H1 (cell line): ENCODE measurements around the gene SIK3. TPM values are rescaled to one million over a fixed set of nuclear protein-coding genes. Genes with fewer than 3 reads are reported as not detected.

Source experiments
- CTCF ChIA-PET: fragments of 300-600 bp; sonication (Branson Sonifier 250); formaldehyde crosslinking; loops from one replicate; lab custom pipeline; 2021; ENCODE audit not compliant: partially characterized antibody; lab: Charles Lee
- POLR2A ChIA-PET: fragments of 300-600 bp; sonication (Branson Sonifier 250); formaldehyde crosslinking; loops from one replicate; lab custom pipeline; 2021; ENCODE audit warnings: inconsistent platforms; ENCODE audit not compliant: partially characterized antibody; lab: Charles Lee
- DNase-seq, 2 experiments: peaks; one replicate each; pipeline versions ENCODE4 v3.0.0 to v3.0.0-alpha.2; 2010 to 2022; ENCODE audit warnings: low spot score in 2 of 2, low read depth in 1 of 2, mixed read lengths in 1 of 2
- FAIRE-seq: peaks from 2 replicates; lab custom pipeline; 2011; peaks lifted over from hg19 to GRCh38; lab: Jason Lieb, UNC
- H2AFZ ChIP-seq: 2 replicates; pipeline ENCODE4 v1.8.1; 2012; ENCODE audit warnings: low read length, inconsistent platforms
- H2AK5ac ChIP-seq: 2 replicates; pipeline ENCODE4 v1.6.1; 2013; ENCODE audit warnings: low read depth, low read length
- H2BK120ac ChIP-seq: replicated peaks from 2 replicates; pipeline ENCODE3; 2013; ENCODE audit warnings: low read depth, low read length, inconsistent platforms
- H2BK12ac ChIP-seq: 2 replicates; pipeline ENCODE4 v1.6.1; 2013; ENCODE audit warnings: low read depth, low read length
- H2BK15ac ChIP-seq: 2 replicates; pipeline ENCODE4 v1.6.1; 2013; ENCODE audit warnings: low read length
- H2BK20ac ChIP-seq: 2 replicates; pipeline ENCODE4 v1.6.1; 2013; ENCODE audit warnings: low read length
- H2BK5ac ChIP-seq: 2 replicates; pipeline ENCODE4 v1.6.1; 2013; ENCODE audit warnings: low read depth, low read length
- H3K14ac ChIP-seq: 2 replicates; pipeline ENCODE4 v1.6.1; 2013; ENCODE audit warnings: inconsistent platforms; ENCODE audit not compliant: insufficient read length
- H3K18ac ChIP-seq: 2 replicates; pipeline ENCODE4 v1.6.1; 2013; ENCODE audit warnings: low read length; ENCODE audit errors: extremely low read depth
- H3K23ac ChIP-seq: 2 replicates; pipeline ENCODE4 v1.6.1; 2013; ENCODE audit warnings: inconsistent platforms; ENCODE audit not compliant: insufficient read length
- H3K23me2 ChIP-seq: 2 replicates; pipeline ENCODE4 v1.6.1; 2013; ENCODE audit warnings: low read depth, low read length
- H3K27ac ChIP-seq: 2 replicates; pipeline ENCODE4 v1.6.1; 2011; ENCODE audit warnings: low read depth, low read length, inconsistent platforms
- H3K27me3 ChIP-seq, 4 experiments: replicated peaks in 1 of 4; 1 replicate in 1 of 4; 2 replicates in 3 of 4; pipeline versions ENCODE4 v1.6.1 to v1.8.1; 2011 to 2013; ENCODE audit warnings: low read length in 3 of 4, mild to moderate bottlenecking in 3 of 4, inconsistent platforms in 2 of 4, mixed read lengths in 2 of 4, moderate library complexity in 1 of 4; ENCODE audit not compliant: control insufficient read depth in 3 of 4, insufficient read depth in 3 of 4; ENCODE audit errors: extremely low read depth in 1 of 4
- H3K36me3 ChIP-seq, 4 experiments: 2 replicates each; pipeline versions ENCODE4 v1.6.1 to v1.8.1; 2011 to 2013; ENCODE audit warnings: mild to moderate bottlenecking in 4 of 4, low read length in 3 of 4, moderate library complexity in 2 of 4, control low read depth in 1 of 4, inconsistent platforms in 1 of 4; ENCODE audit not compliant: insufficient read depth in 4 of 4, control insufficient read depth in 2 of 4
- H3K4ac ChIP-seq: replicated peaks from 2 replicates; pipeline ENCODE3; 2013; ENCODE audit warnings: low read length, low read depth, mixed read lengths, inconsistent platforms; ENCODE audit not compliant: insufficient read length
- H3K4me1 ChIP-seq, 4 experiments: replicated peaks in 1 of 4; 1 replicate in 1 of 4; 2 replicates in 3 of 4; pipeline versions ENCODE4 v1.6.1 to v1.8.1; 2011 to 2013; ENCODE audit warnings: low read length in 3 of 4, inconsistent platforms in 2 of 4, mixed read lengths in 1 of 4; ENCODE audit not compliant: insufficient read depth in 4 of 4, control insufficient read depth in 3 of 4
- H3K4me2 ChIP-seq, 2 experiments: 2 replicates each; pipeline versions ENCODE4 v1.6.1 to v1.8.1; 2011 to 2013; ENCODE audit warnings: low read depth in 2 of 2, low read length in 2 of 2, control low read depth in 1 of 2, inconsistent platforms in 1 of 2, mild to moderate bottlenecking in 1 of 2; ENCODE audit not compliant: insufficient read depth in 1 of 2
- H3K4me3 ChIP-seq, 4 experiments: fragments of 200-600, 300-600 bp in 1 of 4; sonication (generic), shearing (Covaris generic), sonication (Bioruptor Twin) in 1 of 4; 2 replicates each; pipeline versions ENCODE4 v1.5.1 to v1.8.1; 2011 to 2016; ENCODE audit warnings: low read length in 4 of 4, low read depth in 3 of 4, control low read depth in 2 of 4, inconsistent platforms in 2 of 4, mild to moderate bottlenecking in 2 of 4, mixed read lengths in 1 of 4, moderate library complexity in 1 of 4; ENCODE audit not compliant: insufficient read depth in 2 of 4; ENCODE audit errors: extremely low read depth in 1 of 4
- H3K56ac ChIP-seq: replicated peaks from 2 replicates; pipeline ENCODE3; 2013; ENCODE audit warnings: low read depth, mild to moderate bottlenecking, mixed read lengths, low read length, inconsistent platforms; ENCODE audit not compliant: insufficient read length
- H3K79me1 ChIP-seq: 2 replicates; pipeline ENCODE4 v1.6.1; 2013; ENCODE audit warnings: low read depth, low read length, control low read depth
- H3K79me2 ChIP-seq, 2 experiments: 2 replicates each; pipeline versions ENCODE4 v1.6.1 to v1.8.1; 2012 to 2013; ENCODE audit warnings: low read length in 2 of 2, mild to moderate bottlenecking in 2 of 2, inconsistent platforms in 1 of 2; ENCODE audit not compliant: insufficient read depth in 2 of 2, control insufficient read depth in 1 of 2
- H3K9ac ChIP-seq, 4 experiments: replicated peaks in 1 of 4; 1 replicate in 1 of 4; 2 replicates in 3 of 4; pipeline versions ENCODE4 v1.6.1 to v1.8.1; 2011 to 2013; ENCODE audit warnings: low read depth in 3 of 4, low read length in 3 of 4, control low read depth in 2 of 4, mild to moderate bottlenecking in 2 of 4, moderate library complexity in 2 of 4, inconsistent platforms in 1 of 4; ENCODE audit errors: extremely low read depth in 1 of 4
- H3K9me3 ChIP-seq, 2 experiments: 2 replicates each; pipeline versions ENCODE4 v1.6.1 to v1.8.1; 2012 to 2013; ENCODE audit warnings: mild to moderate bottlenecking in 2 of 2, moderate library complexity in 2 of 2, control low read depth in 1 of 2, inconsistent platforms in 1 of 2, low read depth in 1 of 2, low read length in 1 of 2, mixed read lengths in 1 of 2; ENCODE audit not compliant: insufficient read depth in 2 of 2
- H4K20me1 ChIP-seq, 2 experiments: replicated peaks in 1 of 2; 2 replicates each; pipeline versions ENCODE3 to v1.8.1; 2011 to 2013; ENCODE audit warnings: inconsistent platforms in 2 of 2, low read length in 2 of 2, mild to moderate bottlenecking in 1 of 2; ENCODE audit not compliant: insufficient read depth in 2 of 2, control insufficient read depth in 1 of 2
- H4K5ac ChIP-seq: 2 replicates; pipeline ENCODE4 v1.6.1; 2013; ENCODE audit warnings: low read length, low read depth, mixed read lengths, inconsistent platforms; ENCODE audit not compliant: insufficient read length
- H4K8ac ChIP-seq: 2 replicates; pipeline ENCODE4 v1.8.0; 2013; ENCODE audit warnings: mild to moderate bottlenecking, moderate library complexity, low read length, inconsistent platforms; ENCODE audit not compliant: insufficient read depth; ENCODE audit errors: extremely low read depth
- H4K91ac ChIP-seq: replicated peaks from 2 replicates; pipeline ENCODE3; 2013; ENCODE audit warnings: low read length, mixed read lengths, inconsistent platforms; ENCODE audit not compliant: insufficient read length
- TAF7 ChIP-seq: optimal IDR thresholded peaks from 2 replicates; pipeline ENCODE3; 2011; ENCODE audit warnings: low read depth, mild to moderate bottlenecking, inconsistent platforms, low read length, moderate library complexity, borderline replicate concordance
- WGBS, 2 experiments: shearing (Covaris generic) in 1 of 2; methylation state at CpG; one replicate each; pipeline versions ENCODE4 v1.1.6 to v1.1.7; 2013 to 2015; ENCODE audit warnings: low lambda C conversion rate in 2 of 2, mixed read lengths in 2 of 2, inconsistent platforms in 1 of 2, low coverage in 1 of 2, missing lambda C conversion rate in 1 of 2; ENCODE audit not compliant: insufficient replicate concordance in 2 of 2, insufficient coverage in 1 of 2, insufficient read length in 1 of 2; ENCODE audit errors: extremely low coverage in 1 of 2, missing lambda C conversion rate in 1 of 2; 5-methylcytosine and 5-hydroxymethylcytosine counted together
- polyA plus RNA-seq, 7 experiments: library from polyadenylated mRNA; depleted of rRNA in 3 of 7; stranded (reverse) in 5 of 7; unstranded in 2 of 7; fragments of >200 nt in 5 of 7; fragments of 200-250 nt in 2 of 7; gene quantifications; 1 replicate in 5 of 7; 2 replicates in 1 of 7; 4 replicates in 1 of 7; pipeline versions ENCODE4 v1.2.1 to v1.2.3, GENCODE V29; 2011 to 2013; ENCODE audit warnings: missing spikeins in 2 of 7, mixed read lengths in 2 of 7
- total RNA-seq: library from RNA; stranded (reverse); fragmentation: NEBNext Ultra II Directional; extraction: Animal tissue kit (Norgen Biotek cat#: 25700); gene quantifications from 2 replicates; pipeline ENCODE4 v1.2.1, GENCODE V29; 2021

The SIK3 gene
- total and polyA plus RNA-seq, 2 of the 8 experiments (the other 6 are each of a cell fraction or from before 2014, with no cell fraction given): 19.9 to 32.1 TPM

DNA sequence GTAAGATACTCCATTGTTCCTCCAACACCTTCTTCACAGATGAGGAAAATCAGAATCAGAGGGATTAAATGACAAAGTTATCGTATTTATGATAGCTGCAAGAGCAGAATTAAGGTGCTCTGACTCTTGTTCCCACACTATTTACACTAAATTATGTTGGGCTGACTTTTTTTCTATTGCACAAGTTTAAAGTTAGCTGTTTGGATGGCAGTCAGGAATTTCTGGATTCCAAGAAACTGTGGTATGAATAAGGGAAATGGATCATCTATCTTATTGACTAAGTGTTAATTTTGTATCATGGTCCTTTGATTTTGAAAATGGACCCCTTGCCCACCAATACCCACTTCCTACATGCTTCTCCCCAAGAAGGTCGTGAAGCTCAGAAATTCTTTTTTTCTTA, 240.9 kb downstream of the SIK3 start:
- no peak for TF ChIP-seq TAF7
- TF ChIP-seq, all 59 proteins: peak for 0
- 86% methylated on average over 2 of the region's 2 CpGs; no CpG with 5 or more reads in 1 of the 2 experiments for WGBS, 2 experiments
- CTCF ChIA-PET: interaction anchor here (1.1 to 1.6 kb wide), 3 partner anchors 16 to 44 kb away, joined by 3 to 4 read pairs (median 3); no protein-coding TSS in a partner anchor
- no peak overlapping the region for H4K91ac ChIP-seq
- H2BK120ac ChIP-seq: no peak overlapping the region
- H3K79me2 ChIP-seq: no peaks in the 10 kb centered on the region
- no peak overlapping the region for H3K14ac ChIP-seq
- H2AK5ac ChIP-seq: no peak overlapping the region
- no peak overlapping the region for H3K18ac ChIP-seq
- no peak overlapping the region for H3K9ac ChIP-seq
- H3K4ac ChIP-seq: no peak overlapping the region
- no peak overlapping the region for H2BK5ac ChIP-seq
- no peak overlapping the region for H3K4me3 ChIP-seq
- FAIRE-seq (no peak), DNase-seq (no peak)
- no peak overlapping the region for H3K4me2 ChIP-seq
- H3K27me3 ChIP-seq: no peaks in the 10 kb centered on the region
- H2BK15ac ChIP-seq: no peak overlapping the region
- no peak overlapping the region for H3K27ac ChIP-seq
- peaks cover 4 to 40% (median 28%) of the 10 kb centered on the region in 4 experiments; a peak in 7 of 8 replicates for H3K36me3 ChIP-seq
- no peaks in the 10 kb centered on the region for H3K9me3 ChIP-seq
- H3K79me1 ChIP-seq: no peaks in the 10 kb centered on the region
- POLR2A ChIA-PET: no interaction called here
- H3K23ac ChIP-seq: no peak overlapping the region
- no peak overlapping the region for H4K8ac ChIP-seq
- no peaks in the 10 kb centered on the region for H3K23me2 ChIP-seq
- no peaks in the 10 kb centered on the region for H3K4me1 ChIP-seq
- H2BK20ac ChIP-seq: no peak overlapping the region
- no peak overlapping the region for H3K56ac ChIP-seq
- no peak overlapping the region for H2BK12ac ChIP-seq
- peaks cover 3 to 5% of the 10 kb centered on the region in 2 experiments for H4K20me1 ChIP-seq
- no peak overlapping the region for H4K5ac ChIP-seq
- H2AFZ ChIP-seq: no peak overlapping the region
